Activated CD8-positive, alpha-beta memory T cell treated with anti-CD3 and anti-CD28 coated beads, Interleukin-2, amount 50 U/mL, for 1 hour (primary cell): ENCODE data around the gene C15orf61.

Experiments
- DNase-seq: peaks from one replicate; pipeline ENCODE4 v3.0.0-alpha.2; 2020; ENCODE audit errors: extremely low read depth

C15orf61 gene

GRCh38 chr15:67549736-67550135 lies 28.8 kb downstream of the C15orf61 start:
- DNase-seq, result no peak

DNA sequence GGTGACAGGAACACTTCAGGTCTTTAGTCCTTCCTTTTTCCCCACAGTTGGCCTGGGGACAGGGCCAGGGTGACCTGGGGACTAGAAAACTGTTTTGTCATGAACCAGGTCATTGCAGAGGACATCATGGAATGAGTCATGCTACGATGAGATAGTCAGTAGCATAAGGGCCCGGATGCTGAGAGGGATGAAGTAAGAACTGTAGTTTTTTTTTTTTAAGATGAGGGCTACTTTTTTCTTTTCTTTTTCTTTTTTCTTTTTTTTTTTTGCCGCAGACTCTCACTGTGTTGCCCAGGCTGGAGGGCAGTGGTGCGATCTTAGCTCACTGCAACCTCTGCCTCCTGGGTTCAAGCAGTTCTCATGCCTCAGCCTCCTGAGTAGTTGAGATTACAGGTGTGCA lies 29.6 kb downstream of the C15orf61 start:
- no peak for DNase-seq

- DNase-seq, result no peak
Measured at GRCh38 chr15:67551207-67551743, 30.3 kb downstream of the C15orf61 start.

GRCh38 chr15:67554580-67554979 lies 33.6 kb downstream of the C15orf61 start:
- no peak for DNase-seq

- DNase-seq, result no peak
Measured at GRCh38 chr15:67556976-67557570, 36.1 kb downstream of the C15orf61 start.

DNA sequence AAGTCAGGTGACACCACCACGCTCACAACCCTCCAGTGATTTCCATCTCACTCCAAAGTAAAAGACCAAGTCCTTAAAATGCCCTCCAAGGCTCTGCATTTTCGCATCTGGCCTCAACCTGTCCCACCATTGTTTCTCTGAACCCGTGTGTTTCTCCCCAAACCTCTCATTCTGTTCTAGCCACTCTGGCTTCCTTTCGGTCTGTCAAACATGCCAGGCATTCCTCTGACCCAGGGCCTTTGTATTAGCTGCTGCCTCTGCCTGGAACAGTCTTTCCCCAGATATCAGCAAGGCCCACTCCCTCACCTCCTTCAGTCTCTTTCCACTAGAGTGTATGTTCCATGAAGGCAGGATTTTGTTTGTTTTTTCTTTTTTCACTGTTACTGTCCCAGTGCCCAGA lies 37.6 kb downstream of the C15orf61 start:
- DNase-seq, result no peak

DNA sequence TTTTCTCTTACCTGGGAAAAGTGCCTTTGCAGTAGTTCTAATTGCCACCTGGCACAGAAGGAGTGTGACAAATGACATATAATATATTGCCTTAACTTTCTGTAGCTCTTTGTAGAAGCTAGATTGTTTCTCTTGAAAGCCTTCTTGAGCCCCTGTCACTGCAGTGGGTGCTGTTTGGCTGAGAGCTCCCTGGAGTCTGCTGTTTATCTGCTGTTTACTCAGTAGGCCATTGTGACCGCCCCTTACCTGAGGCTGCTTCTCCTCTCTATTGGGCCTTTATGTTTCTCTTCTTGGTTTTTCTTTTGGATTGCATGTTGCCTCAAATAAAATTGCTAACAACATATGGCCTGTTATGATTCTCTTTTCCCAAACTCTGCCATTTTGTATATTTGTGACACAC lies 38.2 kb downstream of the C15orf61 start:
- DNase-seq, result no peak

DNA sequence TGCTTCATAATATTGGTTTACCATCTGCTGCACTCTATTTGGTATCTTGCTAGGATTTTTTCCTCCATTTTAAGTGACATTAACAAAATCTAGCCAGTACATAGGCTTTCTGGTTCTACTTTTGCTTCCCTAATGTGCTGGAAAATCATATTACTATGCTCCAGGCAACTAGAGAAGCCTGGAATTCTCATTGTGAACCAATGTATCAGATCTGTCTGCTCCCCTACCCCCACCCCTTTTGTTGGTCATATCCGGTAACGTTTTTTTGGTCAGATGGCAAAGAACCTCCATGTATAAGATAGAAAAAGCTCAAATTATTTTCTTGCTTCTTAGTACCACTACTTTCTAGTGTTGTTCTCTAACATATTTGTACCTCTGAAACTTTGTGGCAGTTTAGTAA lies 38.6 kb downstream of the C15orf61 start:
- DNase-seq, result no peak

DNA sequence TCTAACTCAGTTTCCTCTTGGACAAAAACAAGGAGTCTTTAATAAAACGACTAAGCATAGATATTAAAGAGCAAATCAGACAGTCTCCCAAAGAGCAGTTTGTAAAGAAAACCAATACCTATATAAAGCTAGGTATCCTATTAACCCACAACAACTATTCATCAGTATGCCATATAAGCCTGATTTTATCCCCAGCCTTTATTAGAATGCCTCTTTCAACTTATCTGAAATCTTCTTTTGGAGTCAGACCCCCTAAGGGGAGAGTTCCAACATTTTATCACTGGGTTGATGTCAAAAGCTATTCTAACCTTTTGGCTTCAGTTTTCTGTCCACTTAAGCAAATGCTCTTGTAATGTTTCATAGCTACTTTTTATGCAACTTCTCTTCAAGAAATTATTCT lies 39.4 kb downstream of the C15orf61 start:
- no peak for DNase-seq

GRCh38 chr15:67563092-67563491 lies 42.2 kb downstream of the C15orf61 start:
- no peak for DNase-seq

GRCh38 chr15:67564021-67564967 lies 43.4 kb downstream of the C15orf61 start:
- no peak for DNase-seq

DNA sequence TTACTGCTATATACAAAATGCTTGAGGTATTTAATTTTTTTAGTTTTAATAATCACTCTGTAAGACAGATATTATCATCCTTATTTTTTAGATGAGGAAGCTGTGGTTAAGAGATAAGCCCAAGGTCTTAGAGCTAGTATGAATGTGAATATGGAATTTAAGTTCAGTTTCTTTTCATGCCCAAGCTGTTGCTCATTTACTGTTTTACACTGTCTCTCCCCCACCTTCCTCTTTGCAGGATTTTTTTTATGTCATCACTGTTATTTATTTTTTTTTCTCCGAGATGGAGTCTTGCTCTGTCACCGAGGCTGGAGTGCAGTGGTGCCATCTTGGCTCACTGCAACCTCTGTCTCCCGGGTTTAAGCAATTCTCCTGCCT lies 44.0 kb downstream of the C15orf61 start:
- DNase-seq, result no peak

- DNase-seq, result no peak
Measured at GRCh38 chr15:67569668-67570067, 48.7 kb downstream of the C15orf61 start.

- no peak for DNase-seq
Measured at GRCh38 chr15:67570875-67571647, 50.1 kb downstream of the C15orf61 start.

- no peak for DNase-seq
Measured at GRCh38 chr15:67571648-67572415, 50.9 kb downstream of the C15orf61 start.

GRCh38 chr15:67573194-67573593 lies 52.3 kb downstream of the C15orf61 start:
- no peak for DNase-seq

DNA sequence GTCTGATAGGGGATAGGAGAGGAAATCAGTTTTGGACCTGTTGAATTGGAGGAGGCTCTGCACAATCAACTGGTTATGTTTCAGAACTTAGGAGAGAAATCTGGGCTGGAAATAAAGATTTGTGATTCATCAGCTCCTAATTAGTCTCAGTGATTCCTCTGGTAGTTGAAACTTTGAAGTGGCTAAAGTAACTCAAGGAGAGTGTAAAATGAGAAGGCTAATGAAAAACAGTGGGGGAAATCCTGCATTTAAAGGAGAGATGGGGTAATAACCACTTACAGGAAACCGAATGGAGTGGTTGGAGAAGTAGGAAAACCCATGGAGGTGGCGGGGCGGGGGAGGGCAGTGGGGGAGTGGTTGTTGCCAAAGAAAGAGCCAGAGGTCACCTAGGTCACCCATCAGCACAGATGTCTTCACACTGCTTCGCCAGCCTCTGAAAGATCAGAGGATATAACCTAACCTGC lies 54.1 kb downstream of the C15orf61 start:
- no peak for DNase-seq

GRCh38 chr15:67578020-67578600 lies 57.2 kb downstream of the C15orf61 start:
- DNase-seq, result no peak

DNA sequence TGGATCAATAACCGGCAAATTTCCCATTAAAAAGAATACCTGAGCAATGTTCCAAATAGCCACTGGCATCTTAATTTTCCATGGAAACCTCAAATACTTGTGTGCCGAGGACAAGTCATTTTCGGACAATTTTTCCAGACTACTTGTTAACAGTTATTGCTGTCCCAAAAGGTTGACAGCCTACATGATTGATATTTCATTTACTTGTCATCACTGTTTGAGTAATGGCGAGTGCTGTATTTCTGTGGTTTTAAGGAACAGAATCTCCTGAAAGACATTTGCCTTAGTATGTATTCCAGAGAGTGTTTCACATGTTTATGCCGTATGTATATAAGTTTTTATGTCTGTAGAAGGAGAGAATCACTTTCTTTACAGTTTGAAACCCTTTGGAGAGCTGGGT lies 58.2 kb downstream of the C15orf61 start:
- DNase-seq, result no peak
